Measurements from ENCODE around the gene PREX1. TPM values are rescaled to one million over a fixed set of nuclear protein-coding genes. Genes with fewer than 3 reads are reported as not detected.

Gene PREX1
- total and polyA plus RNA-seq, 10 donors: 36.7 to 279 (median 157) TPM

DNA sequence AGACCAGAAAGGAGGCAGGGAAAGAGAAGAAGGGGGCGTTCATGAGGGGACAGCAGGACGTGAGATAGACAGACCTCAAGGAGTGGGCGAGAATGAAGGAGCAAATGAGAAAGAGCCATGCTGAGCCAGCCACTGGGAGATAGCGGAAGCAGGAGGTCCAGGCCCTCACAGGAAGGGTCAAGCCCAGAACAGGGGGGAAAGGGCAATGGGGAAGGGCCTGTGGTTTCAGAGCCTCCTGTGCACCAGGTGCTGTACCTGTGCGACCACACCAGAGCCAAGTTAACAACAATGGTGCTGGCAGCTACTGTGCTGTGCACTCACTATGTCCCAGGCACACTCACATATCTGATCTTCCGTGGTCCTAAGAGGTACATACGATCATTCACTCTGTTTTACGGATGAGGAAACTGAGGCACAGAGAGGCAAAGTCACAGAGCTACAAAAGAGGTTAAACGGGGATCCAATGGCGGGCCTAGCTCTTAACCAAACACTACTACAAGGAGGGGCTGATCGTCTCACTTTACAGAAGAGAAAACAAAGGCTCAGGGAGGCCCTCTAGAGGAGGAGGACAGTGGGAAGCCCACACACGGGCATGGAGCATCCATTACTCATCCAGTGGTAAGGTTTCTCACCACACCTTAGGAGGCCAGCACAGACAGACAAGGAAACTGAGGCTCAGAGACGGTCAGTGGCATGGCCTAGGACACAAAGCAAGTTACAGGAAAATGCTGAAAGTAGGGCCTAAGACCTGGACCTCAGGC is 129.1 kb downstream of the PREX1 start:
- 88 to 92% (median 90%) methylated on average over 13 of the region's 13 CpGs for WGBS, 5 donors
- intact Hi-C loops (cut with DNase I; ENCODE audit: low total_unique reads): no loop called here
- peak; percentile 16 for DNase-seq
- Histone ChIP-seq H3K4me3 (no peak overlapping the region), H3K36me3 (peaks cover 0 to 100% (median 68%) of the 10 kb centered on the region in 6 donors), H3K4me1 (peaks cover 3 to 36% (median 20%) of the 10 kb centered on the region in 6 donors), H3K27ac (peak overlapping the region in 2 of 8 donors; percentile 4 to 16), H3K9me3 (no peaks in the 10 kb centered on the region), H3K27me3 (replicated peaks in 1 of 7) (no peaks in the 10 kb centered on the region)
- TF ChIP-seq POLR2A (IDR thresholded peaks at IDR 0.05) (no peak), POLR2AphosphoS5 (IDR thresholded peaks at IDR 0.05) (no peak)
- TF ChIP-seq, protein P1, sequence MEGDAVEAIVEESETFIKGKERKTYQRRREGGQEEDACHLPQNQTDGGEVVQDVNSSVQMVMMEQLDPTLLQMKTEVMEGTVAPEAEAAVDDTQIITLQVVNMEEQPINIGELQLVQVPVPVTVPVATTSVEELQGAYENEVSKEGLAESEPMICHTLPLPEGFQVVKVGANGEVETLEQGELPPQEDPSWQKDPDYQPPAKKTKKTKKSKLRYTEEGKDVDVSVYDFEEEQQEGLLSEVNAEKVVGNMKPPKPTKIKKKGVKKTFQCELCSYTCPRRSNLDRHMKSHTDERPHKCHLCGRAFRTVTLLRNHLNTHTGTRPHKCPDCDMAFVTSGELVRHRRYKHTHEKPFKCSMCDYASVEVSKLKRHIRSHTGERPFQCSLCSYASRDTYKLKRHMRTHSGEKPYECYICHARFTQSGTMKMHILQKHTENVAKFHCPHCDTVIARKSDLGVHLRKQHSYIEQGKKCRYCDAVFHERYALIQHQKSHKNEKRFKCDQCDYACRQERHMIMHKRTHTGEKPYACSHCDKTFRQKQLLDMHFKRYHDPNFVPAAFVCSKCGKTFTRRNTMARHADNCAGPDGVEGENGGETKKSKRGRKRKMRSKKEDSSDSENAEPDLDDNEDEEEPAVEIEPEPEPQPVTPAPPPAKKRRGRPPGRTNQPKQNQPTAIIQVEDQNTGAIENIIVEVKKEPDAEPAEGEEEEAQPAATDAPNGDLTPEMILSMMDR (IDR thresholded peaks at IDR 0.05 in 8 of 11, conservative IDR thresholded peaks at IDR 0.05 in 3 of 11): no peak

DNA sequence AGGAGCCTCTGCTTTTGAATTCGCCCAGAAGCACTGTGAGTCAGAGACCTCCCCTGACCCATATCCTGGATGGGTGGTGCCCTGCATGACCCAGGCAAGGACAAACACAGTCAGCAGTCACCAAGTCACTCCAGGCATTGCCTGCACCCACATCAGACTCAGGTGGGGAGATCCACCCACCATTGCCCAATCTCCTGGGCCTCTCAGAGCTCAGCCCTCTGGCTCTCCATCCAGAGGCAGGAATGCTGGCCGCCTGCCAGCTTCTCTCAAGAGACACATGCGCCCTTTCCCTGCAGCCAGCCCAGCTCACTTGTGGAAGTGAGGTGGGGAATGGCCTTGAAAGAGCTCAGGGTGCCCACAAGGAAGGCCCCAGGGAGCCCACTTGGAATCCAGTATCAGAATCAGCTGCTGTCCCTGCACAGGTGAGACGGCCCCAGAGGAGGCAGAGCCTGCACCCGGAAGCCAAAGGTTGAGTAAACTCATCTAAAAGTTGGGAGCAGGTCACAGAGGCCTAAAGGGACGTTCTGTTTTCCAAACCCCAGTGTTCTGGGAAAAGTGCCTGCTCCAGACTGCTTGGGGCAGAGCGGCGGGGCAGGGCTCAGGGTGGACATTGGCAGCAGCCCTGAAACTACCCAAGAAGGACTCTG is 129.8 kb downstream of the PREX1 start:
- no peaks in the 10 kb centered on the region for H3K9me3 ChIP-seq
- intact Hi-C loops (cut with DNase I; ENCODE audit: low total_unique reads): no loop called here
- H3K4me1 ChIP-seq: peaks cover 1 to 28% (median 14%) of the 10 kb centered on the region in 6 donors
- TF ChIP-seq, protein P1 (IDR thresholded peaks at IDR 0.05 in 8 of 11, conservative IDR thresholded peaks at IDR 0.05 in 3 of 11): no peak
- TF ChIP-seq POLR2AphosphoS5 (IDR thresholded peaks at IDR 0.05) (peak in 2 of 3 donors; percentile 5 to 56), POLR2A (IDR thresholded peaks at IDR 0.05) (no peak)
- DNase-seq: peak; percentile 72
- 69 to 90% (median 82%) methylated on average over 8 of the region's 8 CpGs for WGBS, 5 donors
- peak overlapping the region in 3 of 8 donors; percentile 4 to 16 (median 7) for H3K27ac ChIP-seq
- H3K36me3 ChIP-seq: peaks cover 0 to 100% (median 64%) of the 10 kb centered on the region in 6 donors
- H3K27me3 ChIP-seq (replicated peaks in 1 of 7): no peaks in the 10 kb centered on the region
- no peak overlapping the region for H3K4me3 ChIP-seq

DNA sequence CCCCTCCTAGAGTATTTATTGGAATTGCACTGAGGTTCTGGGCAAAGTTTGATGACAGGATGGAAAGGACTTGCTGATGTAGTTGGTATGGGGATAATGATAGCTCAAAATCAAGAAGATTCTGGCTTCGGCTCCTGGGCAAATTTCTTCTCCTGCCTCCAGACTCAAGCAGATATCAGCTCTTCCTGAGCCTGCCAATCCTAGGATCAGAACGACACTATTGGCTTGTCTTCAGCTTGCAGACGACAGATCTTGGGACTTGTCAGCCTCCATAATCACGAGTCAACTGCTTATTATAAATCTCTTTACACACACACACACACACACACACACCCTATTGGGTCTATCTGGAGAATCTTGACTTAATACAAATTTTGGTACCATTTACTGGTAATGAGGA is 131.1 kb downstream of the PREX1 start:
- intact Hi-C loops (cut with DNase I; ENCODE audit: low total_unique reads): no loop called here
- no peak for TF ChIP-seq POLR2A (IDR thresholded peaks at IDR 0.05)
- TF ChIP-seq POLR2AphosphoS5 (IDR thresholded peaks at IDR 0.05): no peak
- TF ChIP-seq, protein P1 (IDR thresholded peaks at IDR 0.05 in 8 of 11, conservative IDR thresholded peaks at IDR 0.05 in 3 of 11): no peak
- no peak overlapping the region for H3K27ac ChIP-seq

DNA sequence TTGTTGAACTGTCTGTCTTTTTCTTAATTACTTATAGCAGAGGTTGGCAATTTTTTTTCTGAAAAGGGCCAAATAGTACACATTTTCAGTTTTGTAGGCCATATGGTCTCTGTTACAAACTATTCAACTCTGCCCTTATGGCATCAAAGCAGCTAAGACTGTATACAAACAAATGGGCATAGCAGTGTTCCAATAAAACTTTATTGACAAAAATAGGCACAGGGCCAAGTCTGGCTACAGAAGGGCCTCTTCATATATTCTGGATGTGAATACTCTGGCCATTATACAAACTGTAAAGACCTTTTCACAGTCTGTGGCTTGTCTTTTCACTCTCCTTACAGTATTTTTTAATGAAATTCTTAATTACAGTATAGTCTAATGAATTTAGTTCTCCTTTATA is 132.1 kb downstream of the PREX1 start:
- no peak for TF ChIP-seq POLR2AphosphoS5 (IDR thresholded peaks at IDR 0.05)
- TF ChIP-seq, protein P1 (IDR thresholded peaks at IDR 0.05 in 8 of 11, conservative IDR thresholded peaks at IDR 0.05 in 3 of 11): no peak
- TF ChIP-seq POLR2A (IDR thresholded peaks at IDR 0.05): no peak
- intact Hi-C loops (cut with DNase I; ENCODE audit: low total_unique reads): no loop called here
- no peaks in the 10 kb centered on the region for H3K27me3 ChIP-seq (replicated peaks in 1 of 7)
- no peaks in the 10 kb centered on the region for H3K9me3 ChIP-seq
- peaks cover 0 to 100% (median 70%) of the 10 kb centered on the region in 6 donors for H3K36me3 ChIP-seq
- H3K27ac ChIP-seq: no peak overlapping the region
- DNase-seq: no peak
- peaks cover 0 to 32% (median 8%) of the 10 kb centered on the region in 6 donors for H3K4me1 ChIP-seq
- no peak overlapping the region for H3K4me3 ChIP-seq

More for the DNA sequence above, 131.1 kb downstream of the PREX1 start:
- Histone ChIP-seq H3K27me3 (replicated peaks in 1 of 7) (no peaks in the 10 kb centered on the region), H3K4me1 (peaks cover 0 to 23% (median 8%) of the 10 kb centered on the region in 6 donors), H3K4me3 (no peak overlapping the region), H3K9me3 (no peaks in the 10 kb centered on the region), H3K36me3 (peaks cover 0 to 100% (median 70%) of the 10 kb centered on the region in 6 donors)
- 93 to 95% (median 94%) methylated on average over 4 of the region's 4 CpGs for WGBS, 5 donors
- no peak for DNase-seq

Measured in spleen (tissue), 11 donors.